Measurements from ENCODE around the gene SPAG7. TPM values are rescaled to one million over a fixed set of nuclear protein-coding genes. Genes with fewer than 3 reads are reported as not detected.

SPAG7 gene
- total RNA-seq, 1 donor from 2014 or later: 60.5 TPM

GRCh38 chr17:5000237-5000639, 32.6 kb upstream of the SPAG7 start:
- no peak for DNase-seq (ENCODE audit: extremely low spot score, unreplicated experiment)
- Mint-ChIP-seq H3K9me3 (no peaks in the 10 kb centered on the region), H3K4me3 (peak overlapping the region; percentile 34), H3K27me3 (peaks cover 3% of the 10 kb centered on the region), H3K4me1 (ENCODE audit: unreplicated experiment) (peaks cover 10% of the 10 kb centered on the region), H3K36me3 (peaks cover 19% of the 10 kb centered on the region), H3K27ac (no peak overlapping the region)
- TF ChIP-seq CTCF (conservative IDR thresholded peaks at IDR 0.05): no peak

DNA sequence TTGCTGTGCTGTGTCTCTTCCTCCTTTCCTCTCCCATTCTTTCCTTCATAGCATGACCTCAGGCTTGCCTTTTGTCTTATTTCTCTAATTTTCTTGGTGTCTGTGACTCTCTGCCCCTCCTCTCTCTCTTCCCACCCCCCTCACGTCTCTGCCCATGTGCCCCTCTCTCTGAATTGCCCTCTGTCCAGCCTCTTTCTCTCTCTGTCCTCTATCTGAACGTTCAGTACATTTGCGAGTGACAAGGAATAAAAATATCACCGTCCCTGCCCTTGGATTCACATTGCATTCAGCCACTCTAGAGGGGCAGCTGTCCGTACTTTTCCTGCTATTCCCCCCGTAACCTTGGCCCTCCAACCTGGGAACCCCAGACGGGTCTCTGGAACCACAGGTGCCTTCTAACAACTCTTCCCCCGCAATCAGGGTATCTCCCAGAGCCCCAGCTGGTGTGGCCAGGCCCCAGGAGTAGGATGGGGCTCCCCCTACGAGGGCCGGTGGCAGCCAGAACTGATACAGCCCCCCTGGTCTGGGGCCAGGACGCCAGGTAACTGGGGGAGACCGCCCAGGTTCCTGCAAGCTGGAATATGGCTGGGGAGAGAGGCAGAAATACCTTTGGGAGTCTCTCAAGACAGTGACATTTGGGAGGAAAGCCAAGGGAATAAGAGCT, 31.9 kb upstream of the SPAG7 start:
- no peak for DNase-seq (ENCODE audit: extremely low spot score, unreplicated experiment)
- TF ChIP-seq CTCF (conservative IDR thresholded peaks at IDR 0.05): no peak
- H3K27me3 Mint-ChIP-seq: peaks cover 3% of the 10 kb centered on the region
- H3K36me3 Mint-ChIP-seq: peaks cover 17% of the 10 kb centered on the region
- H3K9me3 Mint-ChIP-seq: no peaks in the 10 kb centered on the region
- peak overlapping the region; percentile 87 for H3K27ac Mint-ChIP-seq
- H3K4me3 Mint-ChIP-seq: peak overlapping the region; percentile 89
- H3K4me1 Mint-ChIP-seq (ENCODE audit: unreplicated experiment): peaks cover 10% of the 10 kb centered on the region

GRCh38 chr17:4998732-4999429, 31.3 kb upstream of the SPAG7 start:
- Mint-ChIP-seq H3K36me3 (peaks cover 12% of the 10 kb centered on the region), H3K9me3 (no peaks in the 10 kb centered on the region), H3K27me3 (peaks cover 3% of the 10 kb centered on the region), H3K4me3 (peak overlapping the region; percentile 89), H3K4me1 (ENCODE audit: unreplicated experiment) (peaks cover 10% of the 10 kb centered on the region), H3K27ac (peak overlapping the region; percentile 87)
- no peak for TF ChIP-seq CTCF (conservative IDR thresholded peaks at IDR 0.05)
- no peak for DNase-seq (ENCODE audit: extremely low spot score, unreplicated experiment)

- H3K4me3 Mint-ChIP-seq: peak overlapping the region; percentile 89
- H3K4me1 Mint-ChIP-seq (ENCODE audit: unreplicated experiment): peaks cover 10% of the 10 kb centered on the region
- peaks cover 3% of the 10 kb centered on the region for H3K27me3 Mint-ChIP-seq
- no peak for TF ChIP-seq CTCF (conservative IDR thresholded peaks at IDR 0.05)
- peaks cover 7% of the 10 kb centered on the region for H3K36me3 Mint-ChIP-seq
- no peak for DNase-seq (ENCODE audit: extremely low spot score, unreplicated experiment)
- H3K9me3 Mint-ChIP-seq: no peaks in the 10 kb centered on the region
- peak overlapping the region; percentile 87 for H3K27ac Mint-ChIP-seq
Measured at GRCh38 chr17:4998027-4998731, 30.6 kb upstream of the SPAG7 start.

- DNase-seq (ENCODE audit: extremely low spot score, unreplicated experiment): peak; percentile 93
- no peaks in the 10 kb centered on the region for H3K9me3 Mint-ChIP-seq
- H3K36me3 Mint-ChIP-seq: peaks cover 7% of the 10 kb centered on the region
- H3K27ac Mint-ChIP-seq: peak within 1 kb of the TSS; percentile 87
- TF ChIP-seq CTCF (conservative IDR thresholded peaks at IDR 0.05): peak; percentile 45
- peak within 1 kb of the TSS; percentile 89 for H3K4me3 Mint-ChIP-seq
- H3K27me3 Mint-ChIP-seq: peaks cover 3% of the 10 kb centered on the region
- peaks cover 10% of the 10 kb centered on the region for H3K4me1 Mint-ChIP-seq (ENCODE audit: unreplicated experiment)
Measured at GRCh38 chr17:4997302-4998026, 29.8 kb upstream of the SPAG7 start, which contains the start of the genes INCA1 and KIF1C. INCA1 (minus strand) TSS chr17:4997522; CDS start chr17:4994437, 3,085 bp downstream. KIF1C (plus strand) TSS chr17:4997950; CDS start chr17:5000247, 2,297 bp downstream.
